Measurements from ENCODE around the gene LIMD2. TPM values are rescaled to one million over a fixed set of nuclear protein-coding genes. Genes with fewer than 3 reads are reported as not detected.

The LIMD2 gene
- total RNA-seq, 1 experiment from 2014 or later, result 19.4 TPM

DNA sequence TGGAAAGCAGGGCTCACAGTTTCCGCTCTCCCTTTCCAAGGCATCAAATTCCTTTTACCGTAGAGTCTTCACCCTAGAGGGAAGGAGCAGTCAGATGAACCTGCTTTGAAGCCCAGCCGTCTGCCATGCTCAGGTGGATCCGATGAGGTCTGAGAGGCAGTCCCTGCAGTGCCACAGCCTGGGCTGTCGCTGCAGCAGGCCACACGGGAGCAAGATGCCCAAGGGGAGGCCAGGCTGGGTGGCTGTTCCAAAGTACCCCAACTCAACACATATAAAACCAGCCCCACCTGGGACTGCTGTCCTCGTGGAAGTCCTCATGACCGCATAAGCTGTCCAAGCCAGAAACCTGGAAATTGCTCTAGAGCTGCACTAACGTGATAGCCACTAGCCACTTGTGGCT is 4.9 kb upstream of the LIMD2 start:
- no peak overlapping the region for H3K4me3 ChIP-seq (ENCODE audit: low read length)
- no peak for TF ChIP-seq EZH2phosphoT487 (IDR thresholded peaks at IDR 0.05; ENCODE audit: borderline replicate concordance, low read length)
- no peak for TF ChIP-seq EZH2 (IDR thresholded peaks at IDR 0.05; ENCODE audit: low read length, unreplicated experiment)
- TF ChIP-seq CTCF (conservative IDR thresholded peaks at IDR 0.05; ENCODE audit: low read depth, low read length), result no peak
- DNase-seq (no peak), ATAC-seq (no peak)
- no peaks in the 10 kb centered on the region for H3K79me2 ChIP-seq (ENCODE audit: low read length)
- no peaks in the 10 kb centered on the region for H3K27me3 ChIP-seq (ENCODE audit: low read length)
- no peaks in the 10 kb centered on the region for H3F3A ChIP-seq (ENCODE audit: low read length, unreplicated experiment)
- ChIA-PET POLR2A (ENCODE audit: unreplicated experiment) (no interaction called here), CTCF (no interaction called here)
- no peak overlapping the region for H3K9ac ChIP-seq (ENCODE audit: low read length)
- no peaks in the 10 kb centered on the region for H3K4me1 ChIP-seq (ENCODE audit: insufficient read depth, low read length)
- no peaks in the 10 kb centered on the region for H3K9me3 ChIP-seq (ENCODE audit: low read length)
- no peak overlapping the region for H2AFZ ChIP-seq (ENCODE audit: low read length)
- peaks cover 6% of the 10 kb centered on the region; the same call in 1 of the 2 replicates for H3K36me3 ChIP-seq (ENCODE audit: low read depth, low read length)
- no peaks in the 10 kb centered on the region for H3K9me2 ChIP-seq (replicated peaks; ENCODE audit: low read length)
- no peaks in the 10 kb centered on the region for H4K20me1 ChIP-seq (ENCODE audit: low read length)
- intact Hi-C loops (cut with micrococcal nuclease), result no loop called here
- no TSS peak for BruUV-seq (replicated peaks)
- H3K4me2 ChIP-seq (ENCODE audit: low read length), result no peak overlapping the region
- H3K27ac ChIP-seq (ENCODE audit: low read length), result no peak overlapping the region

GRCh38 chr17:63704259-63704576 is 4.3 kb upstream of the LIMD2 start:
- Histone ChIP-seq H3K9ac (ENCODE audit: low read length) (no peak overlapping the region), H3K27me3 (ENCODE audit: low read length) (no peaks in the 10 kb centered on the region), H3F3A (ENCODE audit: low read length, unreplicated experiment) (no peaks in the 10 kb centered on the region), H3K9me3 (ENCODE audit: low read length) (no peaks in the 10 kb centered on the region), H3K36me3 (ENCODE audit: low read depth, low read length) (peaks cover 2% of the 10 kb centered on the region; the same call in 1 of the 2 replicates), H3K4me2 (ENCODE audit: low read length) (no peak overlapping the region), H4K20me1 (ENCODE audit: low read length) (no peaks in the 10 kb centered on the region), H3K27ac (ENCODE audit: low read length) (no peak overlapping the region), H3K4me1 (ENCODE audit: insufficient read depth, low read length) (peaks cover 2% of the 10 kb centered on the region; the same call in 1 of the 2 replicates), H3K79me2 (ENCODE audit: low read length) (no peaks in the 10 kb centered on the region), H3K9me2 (replicated peaks; ENCODE audit: low read length) (no peaks in the 10 kb centered on the region), H3K4me3 (ENCODE audit: low read length) (no peak overlapping the region), H2AFZ (ENCODE audit: low read length) (no peak overlapping the region)
- CTCF ChIA-PET, result no interaction called here
- no TSS peak for BruUV-seq (replicated peaks)
- TF ChIP-seq EZH2 (IDR thresholded peaks at IDR 0.05; ENCODE audit: low read length, unreplicated experiment) (no peak), EZH2phosphoT487 (IDR thresholded peaks at IDR 0.05; ENCODE audit: borderline replicate concordance, low read length) (no peak), CTCF (conservative IDR thresholded peaks at IDR 0.05; ENCODE audit: low read depth, low read length) (no peak)
- ATAC-seq (no peak), DNase-seq (no peak)
- intact Hi-C loops (cut with micrococcal nuclease), result no loop called here
- POLR2A ChIA-PET (ENCODE audit: unreplicated experiment), result no interaction called here

- no TSS peak for BruUV-seq (replicated peaks)
- no peak overlapping the region for H3K4me3 ChIP-seq (ENCODE audit: low read length)
- no peaks in the 10 kb centered on the region for H3K9me2 ChIP-seq (replicated peaks; ENCODE audit: low read length)
- H3K27me3 ChIP-seq (ENCODE audit: low read length), result no peaks in the 10 kb centered on the region
- ChIA-PET POLR2A (ENCODE audit: unreplicated experiment) (no interaction called here), CTCF (no interaction called here)
- no peak overlapping the region for H2AFZ ChIP-seq (ENCODE audit: low read length)
- DNase-seq (no peak), ATAC-seq (no peak)
- no peak overlapping the region for H3K4me2 ChIP-seq (ENCODE audit: low read length)
- no peaks in the 10 kb centered on the region for H3K79me2 ChIP-seq (ENCODE audit: low read length)
- peaks cover 7% of the 10 kb centered on the region; the same call in 1 of the 2 replicates for H3K4me1 ChIP-seq (ENCODE audit: insufficient read depth, low read length)
- H4K20me1 ChIP-seq (ENCODE audit: low read length), result no peaks in the 10 kb centered on the region
- H3F3A ChIP-seq (ENCODE audit: low read length, unreplicated experiment), result no peaks in the 10 kb centered on the region
- no peak overlapping the region for H3K9ac ChIP-seq (ENCODE audit: low read length)
- no peak for TF ChIP-seq EZH2 (IDR thresholded peaks at IDR 0.05; ENCODE audit: low read length, unreplicated experiment)
- no peak for TF ChIP-seq EZH2phosphoT487 (IDR thresholded peaks at IDR 0.05; ENCODE audit: borderline replicate concordance, low read length)
- TF ChIP-seq CTCF (conservative IDR thresholded peaks at IDR 0.05; ENCODE audit: low read depth, low read length), result no peak
- no peaks in the 10 kb centered on the region for H3K9me3 ChIP-seq (ENCODE audit: low read length)
- no peak overlapping the region for H3K27ac ChIP-seq (ENCODE audit: low read length)
- intact Hi-C loops (cut with micrococcal nuclease), result no loop called here
- no peaks in the 10 kb centered on the region for H3K36me3 ChIP-seq (ENCODE audit: low read depth, low read length)
Observed at GRCh38 chr17:63703556-63704258, 3.8 kb upstream of the LIMD2 start.

Data from PC-3 (cell line).